IMR-90 (cell line): ENCODE results near the gene PIK3R5. TPM values are rescaled to one million over a fixed set of nuclear protein-coding genes. Genes with fewer than 3 reads are reported as not detected.

Source experiments
- ATAC-seq: fragments of 200-7000 bp; cut with Tn5 transposase; 2 replicates; pipeline ENCODE4 v1.9.1; 2020; ENCODE audit warnings: low read depth, mild to moderate bottlenecking, moderate library complexity
- BruUV-seq: library from RNA; stranded (reverse); fragments of 400-500 nt; replicated peaks from 2 replicates; lab custom pipeline; 2021; lab: Mats Ljungman, UMichigan
- CTCF ChIA-PET: fragments of 300-600 bp; formaldehyde crosslinking; extraction: SDS; loops from one replicate; lab custom pipeline; 2021; ENCODE audit warnings: antibody characterized with exemption; lab: Yijun Ruan, JAX
- POLR2A ChIA-PET: fragments of 300-600 bp; sonication (Branson Sonifier 250); formaldehyde crosslinking; loops from one replicate; lab custom pipeline; 2022; ENCODE audit warnings: antibody characterized with exemption; ENCODE audit not compliant: unreplicated experiment; lab: Charles Lee
- DNase-seq: peaks from one replicate; pipeline ENCODE4 v3.0.0; 2013
- H2AFZ ChIP-seq: replicated peaks from 2 replicates; pipeline ENCODE3; 2013; ENCODE audit warnings: low read length, mild to moderate bottlenecking; ENCODE audit not compliant: poor library complexity
- H2AK5ac ChIP-seq: 2 replicates; pipeline ENCODE4 v1.6.1; 2013; ENCODE audit warnings: low read depth, low read length, inconsistent platforms
- H2AK9ac ChIP-seq: replicated peaks from 2 replicates; pipeline ENCODE3; 2013; ENCODE audit warnings: mild to moderate bottlenecking, low read depth, low read length, moderate library complexity; ENCODE audit not compliant: poor library complexity
- H2BK120ac ChIP-seq: 2 replicates; pipeline ENCODE4 v1.6.1; 2013; ENCODE audit warnings: low read depth, low read length, inconsistent platforms
- H2BK15ac ChIP-seq: 3 replicates; pipeline ENCODE4 v1.6.1; 2013; ENCODE audit warnings: low read depth, low read length, inconsistent platforms
- H2BK20ac ChIP-seq: 2 replicates; pipeline ENCODE4 v1.6.1; 2013; ENCODE audit warnings: low read depth, mild to moderate bottlenecking, inconsistent platforms, low read length, moderate library complexity
- H2BK5ac ChIP-seq: 2 replicates; pipeline ENCODE4 v1.6.1; 2013; ENCODE audit warnings: mild to moderate bottlenecking, low read depth, low read length, inconsistent platforms; ENCODE audit not compliant: poor library complexity, severe bottlenecking
- H3K14ac ChIP-seq: replicated peaks from 2 replicates; pipeline ENCODE4 v1.6.1; 2013; ENCODE audit warnings: low read depth, low read length, inconsistent platforms
- H3K18ac ChIP-seq: 2 replicates; pipeline ENCODE4 v1.6.1; 2013; ENCODE audit warnings: low read depth, low read length, control low read depth
- H3K23ac ChIP-seq: 2 replicates; pipeline ENCODE4 v1.6.1; 2013; ENCODE audit warnings: low read depth, low read length, inconsistent platforms
- H3K27ac ChIP-seq: 2 replicates; pipeline ENCODE4 v1.5.1; 2013; ENCODE audit warnings: mild to moderate bottlenecking, control low read depth, low read length; ENCODE audit not compliant: insufficient read depth
- H3K27me3 ChIP-seq: 2 replicates; pipeline ENCODE4 v1.6.1; 2013; ENCODE audit warnings: low read length; ENCODE audit not compliant: control insufficient read depth, insufficient read depth
- H3K36me3 ChIP-seq: 2 replicates; pipeline ENCODE4 v1.6.1; 2013; ENCODE audit warnings: low read length, mixed read lengths; ENCODE audit not compliant: control insufficient read depth, insufficient read depth
- H3K4ac ChIP-seq: 2 replicates; pipeline ENCODE4 v1.6.1; 2013; ENCODE audit warnings: low read depth, low read length, inconsistent platforms
- H3K4me1 ChIP-seq: 2 replicates; pipeline ENCODE4 v1.6.1; 2013; ENCODE audit warnings: low read length, mixed read lengths; ENCODE audit not compliant: control insufficient read depth, insufficient read depth
- H3K4me2 ChIP-seq: 2 replicates; pipeline ENCODE4 v1.6.1; 2013; ENCODE audit warnings: low read depth, mild to moderate bottlenecking, control low read depth, low read length, moderate library complexity
- H3K4me3 ChIP-seq: 2 replicates; pipeline ENCODE4 v1.5.1; 2013; ENCODE audit warnings: low read depth, mild to moderate bottlenecking, control low read depth, low read length, moderate library complexity; ENCODE audit not compliant: insufficient read depth
- H3K56ac ChIP-seq: 2 replicates; pipeline ENCODE4 v1.6.1; 2013; ENCODE audit warnings: low read length, inconsistent platforms; ENCODE audit not compliant: insufficient read depth; ENCODE audit errors: extremely low read depth
- H3K79me1 ChIP-seq, 2 experiments: 2 replicates each; pipeline ENCODE4 v1.6.1; 2013; ENCODE audit warnings: low read length in 2 of 2, inconsistent platforms in 1 of 2, low read depth in 1 of 2
- H3K9ac ChIP-seq: 2 replicates; pipeline ENCODE4 v1.6.1; 2013; ENCODE audit warnings: low read depth, low read length, control low read depth
- H3K9me1 ChIP-seq: 2 replicates; pipeline ENCODE4 v1.6.1; 2013; ENCODE audit warnings: low read length, inconsistent platforms; ENCODE audit not compliant: insufficient read depth
- H3K9me3 ChIP-seq: 2 replicates; pipeline ENCODE4 v1.6.1; 2013; ENCODE audit warnings: low read length; ENCODE audit not compliant: control insufficient read depth, insufficient read depth
- H4K20me1 ChIP-seq: 2 replicates; pipeline ENCODE4 v1.6.1; 2013; ENCODE audit warnings: low read length, inconsistent platforms; ENCODE audit not compliant: insufficient read depth
- H4K5ac ChIP-seq: 2 replicates; pipeline ENCODE4 v1.6.1; 2013; ENCODE audit warnings: mild to moderate bottlenecking, low read depth, low read length, control low read depth
- H4K8ac ChIP-seq, 2 experiments: 2 replicates each; pipeline ENCODE4 v1.6.1; 2013; ENCODE audit warnings: low read depth in 2 of 2, low read length in 2 of 2, control low read depth in 1 of 2, inconsistent platforms in 1 of 2
- H4K91ac ChIP-seq: 2 replicates; pipeline ENCODE4 v1.6.1; 2013; ENCODE audit warnings: low read depth, low read length, inconsistent platforms; ENCODE audit not compliant: insufficient read depth
- BHLHE40 ChIP-seq: fragments of 150-350 bp; IDR thresholded peaks from 2 replicates; pipeline ENCODE4 v1.6.1; 2016; ENCODE audit warnings: mild to moderate bottlenecking, low read depth, low read length
- CEBPB ChIP-seq: IDR thresholded peaks from 2 replicates; pipeline ENCODE4 v1.6.1; 2012; ENCODE audit warnings: low read depth, low read length, improper control_type of control experiment
- CHD1 ChIP-seq: IDR thresholded peaks from 2 replicates; pipeline ENCODE4 v1.6.1; 2012; ENCODE audit warnings: low read depth, low read length, improper control_type of control experiment
- ELK1 ChIP-seq: fragments of 150-350 bp; IDR thresholded peaks from 2 replicates; pipeline ENCODE4 v1.6.1; 2016; ENCODE audit warnings: low read depth, mild to moderate bottlenecking, low read length, moderate library complexity, borderline replicate concordance
- FOS ChIP-seq: fragments of 150-350 bp; IDR thresholded peaks from 2 replicates; pipeline ENCODE4 v1.6.1; 2016; ENCODE audit warnings: low read depth, low read length
- MAFK ChIP-seq: IDR thresholded peaks from 2 replicates; pipeline ENCODE4 v1.6.1; 2012; ENCODE audit warnings: low read depth, low read length, improper control_type of control experiment
- MXI1 ChIP-seq: IDR thresholded peaks from 2 replicates; pipeline ENCODE4 v1.6.1; 2012; ENCODE audit warnings: low read depth, mild to moderate bottlenecking, low read length, moderate library complexity, borderline replicate concordance
- NFE2L2 ChIP-seq: fragments of 150-350 bp; IDR thresholded peaks from 2 replicates; pipeline ENCODE4 v1.6.1; 2016; ENCODE audit warnings: low read depth, mild to moderate bottlenecking, low read length
- POLR2A ChIP-seq: IDR thresholded peaks from 2 replicates; pipeline ENCODE4 v1.6.1; 2012; ENCODE audit warnings: mild to moderate bottlenecking, low read depth, low read length
- RAD21 ChIP-seq: IDR thresholded peaks from 2 replicates; pipeline ENCODE4 v1.6.1; 2012; ENCODE audit warnings: low read length, improper control_type of control experiment
- RCOR1 ChIP-seq: IDR thresholded peaks from 2 replicates; pipeline ENCODE4 v1.6.1; 2012; ENCODE audit warnings: mild to moderate bottlenecking, low read length, improper control_type of control experiment; ENCODE audit not compliant: insufficient replicate concordance
- RFX5 ChIP-seq: IDR thresholded peaks from 2 replicates; pipeline ENCODE4 v1.8.0; 2012; ENCODE audit warnings: low read depth, mild to moderate bottlenecking, low read length, moderate library complexity
- SMC3 ChIP-seq: fragments of 150-350 bp; IDR thresholded peaks from 2 replicates; pipeline ENCODE4 v1.6.1; 2016; ENCODE audit warnings: low read depth, mild to moderate bottlenecking, antibody characterized with exemption, low read length, moderate library complexity
- WGBS, 2 experiments: methylation state at CpG; one replicate each; pipeline versions ENCODE4 v1.1.5 to v1.1.7; 2013; ENCODE audit warnings: missing lambda C conversion rate in 2 of 2; ENCODE audit not compliant: insufficient read length in 1 of 2; ENCODE audit errors: extremely low coverage in 2 of 2; 5-methylcytosine and 5-hydroxymethylcytosine counted together
- dilution Hi-C: fragments of 300-500 bp; cut with HindIII; formaldehyde crosslinking; loops from one replicate; pipeline ENCODE4 v1.14.3; 2018; ENCODE audit warnings: low sequenced_read_pairs; ENCODE audit not compliant: unreplicated experiment
- in situ Hi-C: fragments of 300-500 bp; cut with MboI; formaldehyde crosslinking; loops from 3 replicates; pipeline ENCODE4 v1.14.3; 2019; ENCODE audit warnings: low sequenced_read_pairs, inconsistent platforms, mixed read lengths
- intact Hi-C: fragments of 100-400 bp; cut with micrococcal nuclease; formaldehyde crosslinking; loops from 2 replicates; pipeline ENCODE4 v1.10.0; 2022
- polyA plus RNA-seq, 3 experiments: library from polyadenylated mRNA; depleted of rRNA; stranded (reverse); fragments of >200 nt; gene quantifications; 2 replicates each; pipeline ENCODE4 v1.2.3, GENCODE V29; 2012; ENCODE audit warnings: low replicate concordance in 1 of 3
- total RNA-seq: library from RNA; depleted of rRNA; stranded (reverse); fragments of >200 nt; gene quantifications from 2 replicates; pipeline ENCODE4 v1.2.3, GENCODE V29; 2012

The PIK3R5 gene
- total and polyA plus RNA-seq, 2 of the 4 experiments (the other 2 are of a cell fraction) = not detected

- Histone ChIP-seq H2AK5ac (no peak overlapping the region), H3K4ac (no peak overlapping the region), H3K18ac (no peak overlapping the region), H3K56ac (no peak overlapping the region), H3K14ac (no peak overlapping the region), H3K4me1 (no peaks in the 10 kb centered on the region), H3K23ac (no peak overlapping the region), H2BK20ac (no peak overlapping the region), H3K27ac (no peak overlapping the region), H3K9ac (no peak overlapping the region), H2AFZ (no peak overlapping the region), H3K4me2 (no peak overlapping the region), H2BK120ac (no peak overlapping the region), H4K5ac (no peak overlapping the region), H3K36me3 (no peaks in the 10 kb centered on the region), H3K4me3 (no peak overlapping the region), H4K91ac (no peak overlapping the region), H2BK5ac (no peak overlapping the region), H4K20me1 (no peaks in the 10 kb centered on the region), H3K9me3 (no peaks in the 10 kb centered on the region), H2AK9ac (no peak overlapping the region), H3K79me1 (no peaks in the 10 kb centered on the region), H4K8ac (no peak overlapping the region), H3K9me1 (no peaks in the 10 kb centered on the region), H2BK15ac (no peak overlapping the region), H3K27me3 (peaks cover 3% of the 10 kb centered on the region; the same call in 1 of the 2 replicates)
- CTCF ChIA-PET = no interaction called here
- POLR2A ChIA-PET = no interaction called here
- in situ Hi-C loops = no loop called here
- dilution Hi-C loops = no loop called here
- no peak for ATAC-seq
- intact Hi-C loops = no loop called here
- WGBS, 2 experiments = 48% methylated on average over 4 of the region's 11 CpGs; no CpG with 5 or more reads in 1 of the 2 experiments
- DNase-seq = no peak
- no TSS peak for BruUV-seq
- TF ChIP-seq RCOR1 = no peak
- no peak for TF ChIP-seq MAFK
- TF ChIP-seq NFE2L2 = no peak
- TF ChIP-seq POLR2A = no peak
- TF ChIP-seq SMC3 = no peak
- TF ChIP-seq MXI1 = no peak
- no peak for TF ChIP-seq RAD21
- TF ChIP-seq ELK1 = no peak
- no peak for TF ChIP-seq BHLHE40
- no peak for TF ChIP-seq CHD1
- no peak for TF ChIP-seq RFX5
- no peak for TF ChIP-seq CEBPB
- TF ChIP-seq FOS = no peak
Measured at GRCh38 chr17:8869114-8869815, 96.2 kb downstream of the PIK3R5 start.
